ENCODE measurements around the gene SUPT4H1.

Gene SUPT4H1

DNA sequence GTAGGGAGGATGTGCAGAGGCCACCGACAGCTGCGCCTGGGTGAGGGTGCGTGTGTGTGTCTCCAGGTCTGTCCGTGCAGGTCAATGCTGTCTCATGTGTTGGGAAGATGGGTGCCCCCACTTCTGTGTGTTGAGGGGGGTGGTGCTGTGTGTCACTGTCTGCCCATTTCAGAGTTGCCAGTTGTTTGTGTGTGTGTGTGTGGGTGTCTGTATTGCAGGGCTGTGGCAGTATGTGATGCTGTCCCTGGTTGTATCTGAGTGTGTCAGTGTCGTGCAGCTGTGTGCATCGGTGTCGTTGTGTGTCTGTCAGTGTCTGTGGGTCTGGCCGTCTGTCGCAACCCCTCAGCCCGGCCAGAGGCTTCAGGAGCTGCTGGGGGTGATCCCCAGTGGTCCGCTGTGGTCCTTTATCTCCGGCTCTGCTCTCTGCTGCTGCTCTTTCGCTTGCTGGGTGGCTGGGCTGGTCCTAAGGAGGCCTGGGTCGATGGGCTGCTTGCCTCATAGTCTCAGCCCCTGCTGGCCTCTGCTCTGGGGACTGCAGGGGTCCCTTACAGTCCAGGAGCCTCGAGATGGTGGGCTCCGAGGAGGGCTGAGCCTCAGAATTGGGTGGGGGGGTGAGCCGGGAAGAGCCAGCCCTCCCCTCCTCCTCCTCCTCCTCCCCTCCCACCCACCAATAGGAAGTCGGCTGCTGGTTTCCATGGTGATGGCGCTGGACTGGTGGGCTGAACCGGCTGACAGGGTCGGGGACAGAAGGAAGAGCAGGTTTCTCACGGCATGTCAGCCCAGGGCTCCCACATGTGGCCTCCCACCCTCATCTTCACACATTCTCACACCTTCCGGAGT is 23.6 kb downstream of the SUPT4H1 start, which contains the start of gene TSPOAP1:
TSS of gene TSPOAP1 (minus strand) at position 601 of the 840 bp plus-strand sequence. CDS start 875 bp downstream, outside the sequence.
- DNase-seq (ENCODE audit: low read depth), result no peak
- H3K4me3 ChIP-seq (ENCODE audit: low read depth, low read length), result no peak within 1 kb of the TSS
- TF ChIP-seq, protein P1, sequence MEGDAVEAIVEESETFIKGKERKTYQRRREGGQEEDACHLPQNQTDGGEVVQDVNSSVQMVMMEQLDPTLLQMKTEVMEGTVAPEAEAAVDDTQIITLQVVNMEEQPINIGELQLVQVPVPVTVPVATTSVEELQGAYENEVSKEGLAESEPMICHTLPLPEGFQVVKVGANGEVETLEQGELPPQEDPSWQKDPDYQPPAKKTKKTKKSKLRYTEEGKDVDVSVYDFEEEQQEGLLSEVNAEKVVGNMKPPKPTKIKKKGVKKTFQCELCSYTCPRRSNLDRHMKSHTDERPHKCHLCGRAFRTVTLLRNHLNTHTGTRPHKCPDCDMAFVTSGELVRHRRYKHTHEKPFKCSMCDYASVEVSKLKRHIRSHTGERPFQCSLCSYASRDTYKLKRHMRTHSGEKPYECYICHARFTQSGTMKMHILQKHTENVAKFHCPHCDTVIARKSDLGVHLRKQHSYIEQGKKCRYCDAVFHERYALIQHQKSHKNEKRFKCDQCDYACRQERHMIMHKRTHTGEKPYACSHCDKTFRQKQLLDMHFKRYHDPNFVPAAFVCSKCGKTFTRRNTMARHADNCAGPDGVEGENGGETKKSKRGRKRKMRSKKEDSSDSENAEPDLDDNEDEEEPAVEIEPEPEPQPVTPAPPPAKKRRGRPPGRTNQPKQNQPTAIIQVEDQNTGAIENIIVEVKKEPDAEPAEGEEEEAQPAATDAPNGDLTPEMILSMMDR (conservative IDR thresholded peaks at IDR 0.05; ENCODE audit: low read depth, low read length), result no peak

- no peak overlapping the region for H3K4me3 ChIP-seq (ENCODE audit: low read depth, low read length)
- TF ChIP-seq, protein P1 (conservative IDR thresholded peaks at IDR 0.05; ENCODE audit: low read depth, low read length), result no peak
- no peak for DNase-seq (ENCODE audit: low read depth)
Measured at GRCh38 chr17:58327363-58328194, 24.4 kb downstream of the SUPT4H1 start.

- DNase-seq (ENCODE audit: low read depth), result no peak
- no peak overlapping the region for H3K4me3 ChIP-seq (ENCODE audit: low read depth, low read length)
- TF ChIP-seq, protein P1 (conservative IDR thresholded peaks at IDR 0.05; ENCODE audit: low read depth, low read length), result no peak
Measured at GRCh38 chr17:58326609-58327362, 25.2 kb downstream of the SUPT4H1 start.

GRCh38 chr17:58325976-58326468 is 26.0 kb downstream of the SUPT4H1 start:
- no peak for DNase-seq (ENCODE audit: low read depth)
- TF ChIP-seq, protein P1 (conservative IDR thresholded peaks at IDR 0.05; ENCODE audit: low read depth, low read length), result no peak
- H3K4me3 ChIP-seq (ENCODE audit: low read depth, low read length), result no peak overlapping the region

- no peak for DNase-seq (ENCODE audit: low read depth)
- H3K4me3 ChIP-seq (ENCODE audit: low read depth, low read length), result no peak overlapping the region
- TF ChIP-seq, protein P1 (conservative IDR thresholded peaks at IDR 0.05; ENCODE audit: low read depth, low read length), result no peak
Measured at GRCh38 chr17:58325289-58325726, 26.7 kb downstream of the SUPT4H1 start.
